GM12872 (cell line): ENCODE results near the gene SETBP1.

Source experiments
- TF ChIP-seq, protein P1 (sequence below): IDR thresholded peaks from 3 replicates; pipeline ENCODE4 v1.5.1; 2011; ENCODE audit warnings: low read depth, mild to moderate bottlenecking, low read length, moderate library complexity; ENCODE audit not compliant: insufficient read depth

Gene SETBP1

DNA sequence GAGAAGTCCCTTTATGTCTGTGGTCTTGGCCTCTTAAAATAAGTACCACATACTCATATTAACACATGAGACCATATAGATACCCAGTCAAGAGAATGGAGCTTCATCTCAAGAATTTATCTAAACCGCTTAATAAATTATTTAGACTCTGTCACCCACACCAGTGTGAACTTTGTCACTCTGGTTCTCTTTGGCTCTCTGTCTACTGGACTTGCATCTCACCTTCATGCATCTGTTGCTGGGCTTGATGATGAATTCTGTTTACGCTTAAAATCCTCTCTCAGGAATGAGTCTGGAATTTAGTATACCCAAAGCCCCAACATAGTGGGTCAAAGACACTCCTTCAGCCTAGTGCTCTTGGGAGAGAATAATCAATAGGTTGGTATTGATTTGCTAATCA, 73.9 kb downstream of the SETBP1 start:
- TF ChIP-seq, protein P1, sequence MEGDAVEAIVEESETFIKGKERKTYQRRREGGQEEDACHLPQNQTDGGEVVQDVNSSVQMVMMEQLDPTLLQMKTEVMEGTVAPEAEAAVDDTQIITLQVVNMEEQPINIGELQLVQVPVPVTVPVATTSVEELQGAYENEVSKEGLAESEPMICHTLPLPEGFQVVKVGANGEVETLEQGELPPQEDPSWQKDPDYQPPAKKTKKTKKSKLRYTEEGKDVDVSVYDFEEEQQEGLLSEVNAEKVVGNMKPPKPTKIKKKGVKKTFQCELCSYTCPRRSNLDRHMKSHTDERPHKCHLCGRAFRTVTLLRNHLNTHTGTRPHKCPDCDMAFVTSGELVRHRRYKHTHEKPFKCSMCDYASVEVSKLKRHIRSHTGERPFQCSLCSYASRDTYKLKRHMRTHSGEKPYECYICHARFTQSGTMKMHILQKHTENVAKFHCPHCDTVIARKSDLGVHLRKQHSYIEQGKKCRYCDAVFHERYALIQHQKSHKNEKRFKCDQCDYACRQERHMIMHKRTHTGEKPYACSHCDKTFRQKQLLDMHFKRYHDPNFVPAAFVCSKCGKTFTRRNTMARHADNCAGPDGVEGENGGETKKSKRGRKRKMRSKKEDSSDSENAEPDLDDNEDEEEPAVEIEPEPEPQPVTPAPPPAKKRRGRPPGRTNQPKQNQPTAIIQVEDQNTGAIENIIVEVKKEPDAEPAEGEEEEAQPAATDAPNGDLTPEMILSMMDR: no peak

DNA sequence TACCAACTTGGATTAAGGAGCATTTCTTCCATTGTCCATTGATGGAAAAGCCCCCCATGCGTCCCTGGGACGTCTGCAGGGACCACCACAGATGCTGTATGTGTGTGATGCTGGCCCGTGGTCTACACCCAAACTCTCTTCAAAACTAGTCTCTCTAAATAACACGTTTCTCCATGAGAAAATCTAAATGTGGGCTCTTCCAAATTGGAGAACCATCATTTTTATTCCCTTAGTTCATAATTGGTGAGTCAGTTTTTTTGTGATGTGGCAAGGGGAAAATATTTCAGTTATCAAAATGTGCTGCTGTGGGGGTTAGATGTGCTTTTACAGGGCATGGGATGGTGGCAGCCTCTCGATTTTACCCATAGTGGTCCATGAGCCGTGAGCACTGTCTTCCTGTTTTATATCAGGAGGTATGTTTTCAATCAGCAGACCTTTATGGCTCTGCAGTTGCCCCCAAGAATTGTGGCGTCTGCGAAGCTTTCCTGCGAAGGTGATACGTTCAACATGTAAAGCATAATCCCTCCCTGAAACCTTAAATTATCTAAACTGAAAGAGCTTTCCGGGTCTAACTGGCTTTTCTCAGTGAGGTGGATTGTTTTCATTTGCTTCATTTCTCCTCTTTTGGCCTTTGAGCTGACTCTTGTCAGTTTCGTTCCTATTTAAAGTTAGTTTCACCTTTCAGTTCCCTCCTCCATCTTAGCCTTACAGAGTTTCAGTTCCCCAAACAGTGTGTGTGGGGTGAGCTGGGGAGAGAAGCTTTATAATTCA, 78.4 kb downstream of the SETBP1 start:
- TF ChIP-seq, protein P1: no peak

DNA sequence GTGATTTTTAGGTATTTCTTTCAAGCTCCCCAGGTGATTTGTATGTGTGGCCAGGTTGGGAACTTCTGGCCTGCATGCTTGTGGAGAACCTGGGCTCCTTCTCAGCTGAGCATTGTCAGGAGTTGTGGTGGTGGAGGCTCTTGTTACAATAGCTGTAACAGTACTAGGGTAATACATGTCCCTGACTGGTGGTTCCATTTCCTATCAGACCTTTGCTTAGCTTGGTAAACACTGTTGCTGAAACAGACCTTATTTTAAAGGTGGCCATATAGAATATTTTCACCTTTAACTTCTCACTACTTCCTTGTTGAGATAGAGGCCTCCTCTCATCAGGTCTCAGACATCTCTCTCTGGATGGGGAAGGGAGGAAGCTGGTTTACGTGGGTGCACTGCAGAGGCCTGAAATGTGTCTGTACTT, 79.2 kb downstream of the SETBP1 start:
- TF ChIP-seq, protein P1: no peak

DNA sequence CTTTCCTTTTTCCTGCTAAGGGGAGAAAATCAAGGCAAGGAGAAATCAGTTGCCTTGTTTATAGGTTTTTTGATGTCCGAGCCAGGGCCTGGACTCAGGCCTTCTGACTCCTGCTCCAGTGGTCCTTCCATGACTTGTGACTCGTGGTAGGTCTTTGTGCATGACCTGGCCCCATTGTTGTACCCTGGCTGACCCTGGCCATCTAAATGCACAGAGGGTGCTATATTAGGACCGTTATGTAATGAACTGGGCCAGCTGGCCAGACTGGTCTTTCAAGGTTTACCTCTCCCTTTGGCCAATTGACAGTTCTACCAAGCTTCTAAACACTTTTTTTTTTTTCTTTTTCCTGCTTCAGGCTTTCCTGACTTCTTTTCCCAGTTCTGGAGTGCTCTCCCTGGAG, 81.1 kb downstream of the SETBP1 start:
- TF ChIP-seq, protein P1: no peak

DNA sequence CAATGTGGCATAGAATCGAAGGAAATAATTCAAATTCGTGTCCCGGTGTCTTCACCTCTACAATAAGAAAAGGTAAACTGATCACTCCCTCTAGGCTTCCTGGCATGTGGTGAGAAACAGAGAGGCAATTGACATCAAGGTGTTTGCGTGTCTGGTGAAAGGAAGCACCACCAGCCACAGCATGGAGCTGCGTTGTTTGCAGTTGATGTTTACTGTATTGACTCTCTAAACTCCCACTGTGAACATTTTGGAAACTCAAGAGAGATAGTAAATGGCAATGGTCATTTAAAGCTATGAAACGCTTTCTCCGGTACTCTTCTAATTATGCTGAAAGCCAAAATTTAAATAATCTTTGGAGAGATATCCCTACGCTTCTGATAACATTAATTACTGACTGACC, 82.6 kb downstream of the SETBP1 start:
- TF ChIP-seq, protein P1: no peak

DNA sequence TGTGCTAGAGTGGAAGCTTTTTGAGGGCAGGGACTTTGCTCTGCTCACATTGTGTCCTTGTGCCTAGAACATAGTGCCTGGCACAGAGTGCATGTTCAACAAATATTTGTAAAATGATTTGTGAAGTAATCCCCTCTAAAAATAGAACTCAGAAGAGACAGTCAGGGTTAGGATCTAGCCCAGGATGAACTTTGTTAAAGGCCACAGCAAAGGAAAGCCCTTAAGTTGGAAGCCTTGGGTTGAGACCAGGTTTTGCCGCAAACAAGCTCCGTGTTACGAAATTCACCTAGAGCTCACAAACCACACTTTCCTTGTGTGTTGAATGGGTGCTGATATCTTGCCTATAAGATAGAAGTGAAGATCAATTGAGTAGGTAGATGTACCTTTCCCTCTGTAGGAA, 84.2 kb downstream of the SETBP1 start:
- TF ChIP-seq, protein P1: no peak

DNA sequence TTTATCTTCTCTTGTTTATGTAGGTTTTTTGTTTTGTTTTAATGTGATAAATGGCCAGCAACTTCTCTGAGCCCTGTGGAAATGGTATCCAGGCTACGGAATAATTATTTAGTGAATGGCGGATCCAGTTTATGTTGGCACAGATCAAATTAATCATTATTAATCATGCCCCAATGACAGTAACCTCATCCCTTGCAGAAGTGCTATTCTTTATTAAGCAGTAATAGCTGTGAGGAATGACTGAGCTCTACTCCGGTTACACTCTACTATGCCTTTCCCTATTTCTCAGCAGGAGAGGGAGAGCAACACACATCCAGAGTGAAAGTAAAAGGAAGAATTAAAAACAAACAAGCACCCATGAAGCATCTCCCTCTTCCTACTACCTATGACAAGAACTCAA, 84.8 kb downstream of the SETBP1 start:
- TF ChIP-seq, protein P1: no peak
